Gastrocnemius medialis (tissue), 4 donors: Measurements from ENCODE around the gene C11orf65. TPM values are rescaled to one million over a fixed set of nuclear protein-coding genes. Genes with fewer than 3 reads are reported as not detected.
"Not testable (repeated sequence)": the region's sequence is repeated elsewhere in the genome, so short reads cannot be mapped to it uniquely, and the experiment has no call there.

Source experiments
- ATAC-seq, 2 donors: fragments of 150-250 bp; one replicate each; pipeline ENCODE4 v1.9.1; 2016
- DNase-seq, 2 donors: peaks; one replicate each; pipeline ENCODE4 v3.0.0-alpha.2; 2019
- H3K27ac ChIP-seq, 4 donors: fragments of 200-600 bp; sonication (generic); 1 replicate in 1 of 4; 2 replicates in 3 of 4; pipeline ENCODE4 v1.5.1; 2016 to 2018; ENCODE audit warnings: mild to moderate bottlenecking in 2 of 4, moderate library complexity in 1 of 4
- H3K27me3 ChIP-seq, 3 donors: fragments of 200-600 bp; sonication (generic) in 2 of 3; 1 replicate in 1 of 3; 2 replicates in 2 of 3; pipeline versions ENCODE4 v1.5.1 to v1.6.0; 2016 to 2019; ENCODE audit warnings: mild to moderate bottlenecking in 1 of 3, moderate library complexity in 1 of 3
- H3K36me3 ChIP-seq, 2 donors: fragments of 200-600 bp; sonication (generic) in 1 of 2; one replicate each; pipeline ENCODE4 v1.5.1; 2017 to 2018
- H3K4me1 ChIP-seq, 2 donors: fragments of 200-600 bp; sonication (generic) in 1 of 2; one replicate each; pipeline ENCODE4 v1.5.1; 2016 to 2017; ENCODE audit warnings: mild to moderate bottlenecking in 2 of 2
- H3K4me3 ChIP-seq, 4 donors: fragments of 200-600 bp; sonication (generic) in 3 of 4; 1 replicate in 1 of 4; 2 replicates in 3 of 4; pipeline ENCODE4 v1.5.1; 2016 to 2019; ENCODE audit warnings: mild to moderate bottlenecking in 2 of 4
- H3K9me3 ChIP-seq, 3 donors: fragments of 200-600 bp; sonication (generic) in 2 of 3; 1 replicate in 1 of 3; 2 replicates in 2 of 3; pipeline ENCODE4 v1.5.1; 2016 to 2019
- CTCF ChIP-seq, 5 experiments: fragments of 450-650 bp in 3 of 5; fragments of 200-600 bp in 2 of 5; sonication (generic) in 2 of 5; IDR thresholded peaks in 4 of 5; conservative IDR thresholded peaks in 1 of 5; 1 replicate in 4 of 5; 2 replicates in 1 of 5; pipeline ENCODE4 v1.5.1; 2016 to 2019; ENCODE audit warnings: antibody characterized with exemption in 5 of 5, mild to moderate bottlenecking in 3 of 5, moderate library complexity in 3 of 5
- POLR2A ChIP-seq, 2 donors: fragments of 450-650 bp; IDR thresholded peaks; one replicate each; pipeline ENCODE4 v1.6.1; 2017; ENCODE audit warnings: antibody characterized with exemption in 2 of 2, mild to moderate bottlenecking in 2 of 2, moderate library complexity in 2 of 2
- in situ Hi-C, 4 donors: fragments of 200-750 bp; cut with MboI; loops; one replicate each; pipeline versions ENCODE4 v1.15.0 to v1.8.0; 2017; ENCODE audit warnings: low sequenced_read_pairs in 4 of 4
- intact Hi-C: fragments of 100-400 bp; cut with DNase I; formaldehyde crosslinking; loops from one replicate; pipeline ENCODE4 v1.15.1; 2023; ENCODE audit warnings: low total_unique reads
- total RNA-seq, 4 donors: library from RNA; depleted of rRNA; stranded (reverse); fragments of >200 nt; gene quantifications; one replicate each; pipeline versions ENCODE4 v1.1.0 to v1.2.3, GENCODE V29; 2016

Gene C11orf65
- total RNA-seq, 4 donors from 2014 or later, result 0.51 TPM; not detected in 3

- Histone ChIP-seq H3K27ac (peak overlapping the region; percentile 92 to 98 (median 96)), H3K4me1 (peaks cover 3 to 8% of the 10 kb centered on the region in 2 donors), H3K9me3 (no peaks in the 10 kb centered on the region), H3K36me3 (no peaks in the 10 kb centered on the region), H3K4me3 (peak overlapping the region; percentile 66 to 88 (median 79)), H3K27me3 (no peaks in the 10 kb centered on the region)
- DNase-seq (no peak), ATAC-seq (no peak)
- intact Hi-C loops, result loop anchor here (2.0 to 5.0 kb wide), 4 partner anchors 126 to 1009 kb away; partner anchors contain the start of genes ATM, CWF19L2, EXPH5 and NPAT
- in situ Hi-C loops, result loop anchor here in 2 of 4 donors (5.0 to 25.0 kb wide), 2 partner anchors 196 to 244 kb away; partner anchors contain the start of genes ATM (in 1 of the 2), DDX10 (in 1 of the 2) and NPAT (in 1 of the 2)
- TF ChIP-seq CTCF (IDR thresholded peaks at IDR 0.05 in 4 of 5, conservative IDR thresholded peaks at IDR 0.05 in 1 of 5) (no peak), POLR2A (IDR thresholded peaks at IDR 0.05) (no peak)
These were observed 924 bp downstream of the C11orf65 start for GRCh38 chr11:108466405-108466804.

- DNase-seq, result no peak
- in situ Hi-C loops, result loop anchor here in 1 of 4 donors (25.0 kb wide), 1 partner anchor 209 kb away; the partner anchor contains the start of gene DDX10
- H3K27ac ChIP-seq, result no peak overlapping the region
- no peaks in the 10 kb centered on the region for H3K27me3 ChIP-seq
- no peaks in the 10 kb centered on the region for H3K4me1 ChIP-seq
- intact Hi-C loops, result no loop called here
- no peak for ATAC-seq
- peaks cover 0 to 3% (median 0%) of the 10 kb centered on the region in 3 donors for H3K9me3 ChIP-seq
- no peak overlapping the region for H3K4me3 ChIP-seq
- no peaks in the 10 kb centered on the region for H3K36me3 ChIP-seq
- no peak for TF ChIP-seq POLR2A (IDR thresholded peaks at IDR 0.05)
- TF ChIP-seq CTCF (IDR thresholded peaks at IDR 0.05 in 4 of 5, conservative IDR thresholded peaks at IDR 0.05 in 1 of 5), result no peak
These were observed 14.0 kb downstream of the C11orf65 start for GRCh38 chr11:108453207-108453835.

GRCh38 chr11:108441445-108441844, 25.9 kb downstream of the C11orf65 start:
- DNase-seq, H3K27ac ChIP-seq, H3K4me1 ChIP-seq, ATAC-seq, H3K9me3 ChIP-seq, intact Hi-C loops, H3K4me3 ChIP-seq, H3K27me3 ChIP-seq, H3K36me3 ChIP-seq, in situ Hi-C loops: not testable (repeated sequence)

GRCh38 chr11:108436594-108436993, 30.7 kb downstream of the C11orf65 start:
- Histone ChIP-seq H3K27ac (no peak overlapping the region), H3K9me3 (no peaks in the 10 kb centered on the region), H3K27me3 (no peaks in the 10 kb centered on the region), H3K4me1 (no peaks in the 10 kb centered on the region), H3K36me3 (no peaks in the 10 kb centered on the region), H3K4me3 (no peak overlapping the region)
- ATAC-seq, result no peak
- intact Hi-C loops (no loop called here), in situ Hi-C loops (no loop called here)
- no peak for DNase-seq
- TF ChIP-seq POLR2A (IDR thresholded peaks at IDR 0.05) (no peak), CTCF (IDR thresholded peaks at IDR 0.05 in 4 of 5, conservative IDR thresholded peaks at IDR 0.05 in 1 of 5) (no peak)

- intact Hi-C loops, result no loop called here
- DNase-seq, result no peak
These were observed 32.3 kb downstream of the C11orf65 start for GRCh38 chr11:108435066-108435465.

More at GRCh38 chr11:108435066-108435465, 32.3 kb downstream of the C11orf65 start:
- Histone ChIP-seq H3K4me3 (no peak overlapping the region), H3K4me1 (no peaks in the 10 kb centered on the region), H3K27ac (no peak overlapping the region), H3K36me3 (no peaks in the 10 kb centered on the region), H3K27me3 (no peaks in the 10 kb centered on the region), H3K9me3 (no peaks in the 10 kb centered on the region)
- in situ Hi-C loops, result no loop called here
- no peak for ATAC-seq
- TF ChIP-seq CTCF (IDR thresholded peaks at IDR 0.05 in 4 of 5, conservative IDR thresholded peaks at IDR 0.05 in 1 of 5) (no peak), POLR2A (IDR thresholded peaks at IDR 0.05) (no peak)
